GM23338 (cell line): Measurements from ENCODE around the gene CCNL1.

ENCODE experiments used
- CREB1 ChIP-seq: fragments of 250-450 bp; sonication (Bioruptor Pico); IDR thresholded peaks from 2 replicates; pipeline ENCODE4 v1.5.0; 2020; ENCODE audit warnings: low read depth, mild to moderate bottlenecking, moderate library complexity
- CTCF ChIP-seq, 2 experiments: fragments of 200-600 bp in 1 of 2; sonication (generic) in 1 of 2; conservative IDR thresholded peaks; 2 replicates each; pipeline versions ENCODE4 v1.5.1 to v1.6.1; 2016 to 2017; ENCODE audit warnings: antibody characterized with exemption in 2 of 2, low read depth in 2 of 2, mild to moderate bottlenecking in 2 of 2, moderate library complexity in 1 of 2
- EZH2 ChIP-seq: fragments of 200-600 bp; sonication (generic); IDR thresholded peaks from one replicate; pipeline ENCODE4 v1.8.0; 2017; ENCODE audit warnings: antibody characterized with exemption, mild to moderate bottlenecking, low read depth; ENCODE audit not compliant: unreplicated experiment
- NANOG ChIP-seq: IDR thresholded peaks from 2 replicates; pipeline ENCODE4 v1.6.1; 2016; ENCODE audit warnings: antibody characterized with exemption, borderline replicate concordance
- POLR2AphosphoS5 ChIP-seq: IDR thresholded peaks from 2 replicates; pipeline ENCODE4 v1.6.1; 2016; ENCODE audit warnings: antibody characterized with exemption, low read depth

GRCh38 chr3:157151151-157151550 is 8.8 kb downstream of the CCNL1 start:
- TF ChIP-seq CTCF (conservative IDR thresholded peaks at IDR 0.05; ENCODE audit: low read depth in 2 of 2) (no peak), EZH2 (no peak), POLR2AphosphoS5 (no peak), CREB1 (CRISPR knock-in tag) (no peak), NANOG (no peak)
